Epithelial cell of esophagus (primary cell): ENCODE measurements around the gene CDH4.
A peak's percentile ranks its signal among the peaks of the same experiment; 100 is the strongest.

Experiments
- DNase-seq: peaks from one replicate; pipeline ENCODE4 v3.0.0; 2010; ENCODE audit warnings: low read depth
- H3K4me3 ChIP-seq: 2 replicates; pipeline ENCODE4 v1.5.1; 2011; ENCODE audit warnings: mild to moderate bottlenecking, low read length, control low read depth
- TF ChIP-seq, protein P1 (sequence below): IDR thresholded peaks from 2 replicates; pipeline ENCODE4 v1.5.1; 2011; ENCODE audit warnings: low read depth, mild to moderate bottlenecking, low read length, control low read depth, inconsistent platforms; ENCODE audit not compliant: insufficient read depth; ENCODE audit errors: missing control alignments

CDH4 gene

DNA sequence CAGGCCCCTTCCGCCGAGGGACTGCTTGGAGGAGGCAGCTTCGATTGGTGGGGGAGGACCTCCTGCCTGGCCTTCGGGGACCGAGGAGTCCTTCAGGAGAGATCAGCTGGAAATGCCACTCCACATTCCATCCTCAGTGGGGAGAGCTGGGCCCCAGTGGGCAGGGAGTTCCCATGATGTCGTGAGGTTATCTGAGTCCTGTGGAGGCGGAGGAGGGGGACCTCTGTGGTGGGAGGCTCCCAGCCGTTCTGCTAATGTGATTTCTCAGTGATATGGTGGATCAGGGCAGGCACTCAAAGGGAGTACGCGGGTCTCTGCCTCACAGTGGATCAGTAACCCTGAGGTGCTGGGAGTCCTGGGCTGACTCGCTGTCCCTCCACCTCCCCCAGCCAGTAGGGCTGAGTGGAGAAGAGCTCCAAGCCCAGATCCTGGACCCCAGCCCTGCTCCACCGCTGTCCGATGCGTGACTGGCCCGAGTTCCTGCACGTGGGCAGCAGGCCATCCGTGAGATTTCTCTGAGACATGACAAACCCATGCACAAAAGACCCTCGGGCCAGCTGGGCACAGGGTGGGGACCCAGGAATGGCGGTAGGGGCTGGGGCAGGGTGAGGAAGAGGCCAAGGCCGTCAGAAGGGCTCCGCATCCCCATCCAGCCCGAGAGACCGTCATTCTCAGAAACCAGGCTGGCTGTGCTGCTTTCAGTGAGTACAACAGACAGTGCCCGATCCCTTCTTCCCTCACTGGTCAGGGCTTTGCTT, 617.9 kb downstream of the CDH4 start:
- DNase-seq = no peak
- H3K4me3 ChIP-seq = no peak overlapping the region
- TF ChIP-seq, protein P1, sequence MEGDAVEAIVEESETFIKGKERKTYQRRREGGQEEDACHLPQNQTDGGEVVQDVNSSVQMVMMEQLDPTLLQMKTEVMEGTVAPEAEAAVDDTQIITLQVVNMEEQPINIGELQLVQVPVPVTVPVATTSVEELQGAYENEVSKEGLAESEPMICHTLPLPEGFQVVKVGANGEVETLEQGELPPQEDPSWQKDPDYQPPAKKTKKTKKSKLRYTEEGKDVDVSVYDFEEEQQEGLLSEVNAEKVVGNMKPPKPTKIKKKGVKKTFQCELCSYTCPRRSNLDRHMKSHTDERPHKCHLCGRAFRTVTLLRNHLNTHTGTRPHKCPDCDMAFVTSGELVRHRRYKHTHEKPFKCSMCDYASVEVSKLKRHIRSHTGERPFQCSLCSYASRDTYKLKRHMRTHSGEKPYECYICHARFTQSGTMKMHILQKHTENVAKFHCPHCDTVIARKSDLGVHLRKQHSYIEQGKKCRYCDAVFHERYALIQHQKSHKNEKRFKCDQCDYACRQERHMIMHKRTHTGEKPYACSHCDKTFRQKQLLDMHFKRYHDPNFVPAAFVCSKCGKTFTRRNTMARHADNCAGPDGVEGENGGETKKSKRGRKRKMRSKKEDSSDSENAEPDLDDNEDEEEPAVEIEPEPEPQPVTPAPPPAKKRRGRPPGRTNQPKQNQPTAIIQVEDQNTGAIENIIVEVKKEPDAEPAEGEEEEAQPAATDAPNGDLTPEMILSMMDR = no peak

DNA sequence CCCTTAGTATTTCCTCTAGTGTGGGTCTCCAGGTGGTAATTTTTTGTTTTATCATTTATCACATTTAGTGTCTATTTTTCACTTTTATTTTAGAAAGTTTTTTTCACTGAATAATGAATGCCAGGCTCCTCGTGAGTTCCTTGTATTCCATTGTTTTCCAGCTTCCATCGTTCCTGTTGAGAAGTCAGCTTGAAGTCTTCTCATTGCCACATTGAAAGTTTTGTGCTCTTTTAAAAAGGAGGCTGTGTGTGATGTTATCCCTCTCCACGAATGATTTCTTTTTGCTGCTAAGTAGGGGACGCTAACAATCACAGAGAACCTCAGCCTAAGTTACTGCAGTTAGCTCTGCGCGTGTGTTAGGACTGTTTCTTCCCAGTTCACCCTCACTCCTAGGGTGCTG, 619.1 kb downstream of the CDH4 start:
- TF ChIP-seq, protein P1 = no peak

DNA sequence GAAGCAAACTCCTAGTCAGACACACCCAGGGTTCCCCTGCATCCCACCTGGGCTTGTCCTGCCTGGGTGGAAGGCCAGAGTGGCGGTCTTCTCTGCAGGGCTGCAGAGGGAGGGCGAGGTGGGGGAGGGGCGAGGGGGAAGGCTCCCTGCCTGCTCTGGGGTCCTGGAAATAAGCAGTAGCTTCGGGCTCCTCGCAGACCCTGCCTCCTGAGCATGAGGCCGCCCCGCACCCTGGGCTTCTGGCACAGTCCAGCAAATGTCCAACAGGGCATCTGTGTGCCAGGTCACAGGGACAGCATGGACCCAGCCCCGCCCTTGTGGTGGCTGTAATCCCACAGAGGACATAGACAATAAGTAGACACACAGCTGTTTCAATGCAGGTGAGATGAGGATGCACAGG, 619.9 kb downstream of the CDH4 start:
- no peak overlapping the region for H3K4me3 ChIP-seq
- TF ChIP-seq, protein P1 = no peak
- DNase-seq = no peak

More for the DNA sequence above, 619.1 kb downstream of the CDH4 start:
- no peak for DNase-seq
- H3K4me3 ChIP-seq = no peak overlapping the region

DNA sequence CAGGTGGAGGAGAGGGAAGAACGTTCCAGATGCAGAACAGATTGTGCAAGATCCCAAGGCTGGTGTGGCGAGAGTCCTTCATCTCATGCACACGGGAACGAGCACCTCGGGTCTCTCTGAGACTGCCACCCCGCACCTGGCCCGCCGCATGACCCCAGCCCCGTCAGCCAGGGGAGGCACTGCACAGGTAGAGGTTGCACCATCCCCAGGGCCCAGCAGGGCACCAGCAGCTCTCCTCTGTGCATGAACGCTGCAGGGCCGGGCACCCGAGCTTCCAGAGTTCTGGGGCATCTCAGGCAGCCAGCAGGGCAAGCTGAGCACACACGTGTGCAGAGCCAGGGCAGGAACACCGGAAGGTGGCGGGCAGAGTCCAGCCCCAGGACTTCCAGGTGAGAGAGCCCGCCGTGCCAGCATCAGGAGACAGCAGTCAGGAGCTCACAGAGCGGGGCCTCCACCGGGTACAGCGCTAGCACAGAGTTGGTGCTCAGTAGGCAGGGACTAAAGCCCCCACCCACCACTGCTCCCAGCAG, 620.4 kb downstream of the CDH4 start:
- TF ChIP-seq, protein P1 = no peak
- no peak overlapping the region for H3K4me3 ChIP-seq
- DNase-seq = no peak

DNA sequence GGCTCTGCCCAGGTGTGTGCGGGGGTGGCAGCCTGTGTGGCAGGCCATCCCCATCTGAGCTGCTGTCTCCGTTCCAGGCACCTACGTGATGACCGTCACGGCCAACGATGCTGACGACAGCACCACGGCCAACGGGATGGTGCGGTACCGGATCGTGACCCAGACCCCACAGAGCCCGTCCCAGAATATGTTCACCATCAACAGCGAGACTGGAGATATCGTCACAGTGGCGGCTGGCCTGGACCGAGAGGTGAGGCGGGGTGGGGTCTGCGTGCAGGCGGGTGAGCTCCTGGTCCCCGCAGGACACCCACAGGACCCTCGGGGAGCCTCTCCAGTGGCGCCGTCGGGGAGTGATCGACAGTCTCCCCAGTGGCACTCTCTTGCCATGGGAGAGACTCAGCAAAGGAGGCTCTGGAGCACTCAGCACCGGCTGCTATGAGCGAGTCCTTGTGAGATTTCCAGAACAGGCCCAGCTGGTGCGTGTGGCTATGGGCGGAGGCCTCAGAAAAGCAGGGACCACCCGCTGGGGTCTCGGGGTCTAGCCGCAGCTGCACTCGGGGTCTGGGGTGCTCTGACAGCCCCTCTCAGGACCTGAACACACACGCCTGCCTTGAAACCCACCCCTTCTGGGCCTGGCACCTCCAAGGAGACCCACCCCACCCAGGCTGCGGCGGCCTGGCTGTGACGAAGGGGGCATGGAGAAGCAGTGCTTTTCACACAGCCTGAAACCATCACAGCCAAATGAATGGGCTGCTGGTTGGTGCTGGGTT, 621.8 kb downstream of the CDH4 start:
- no peak overlapping the region for H3K4me3 ChIP-seq
- DNase-seq = no peak
- TF ChIP-seq, protein P1 = no peak

DNA sequence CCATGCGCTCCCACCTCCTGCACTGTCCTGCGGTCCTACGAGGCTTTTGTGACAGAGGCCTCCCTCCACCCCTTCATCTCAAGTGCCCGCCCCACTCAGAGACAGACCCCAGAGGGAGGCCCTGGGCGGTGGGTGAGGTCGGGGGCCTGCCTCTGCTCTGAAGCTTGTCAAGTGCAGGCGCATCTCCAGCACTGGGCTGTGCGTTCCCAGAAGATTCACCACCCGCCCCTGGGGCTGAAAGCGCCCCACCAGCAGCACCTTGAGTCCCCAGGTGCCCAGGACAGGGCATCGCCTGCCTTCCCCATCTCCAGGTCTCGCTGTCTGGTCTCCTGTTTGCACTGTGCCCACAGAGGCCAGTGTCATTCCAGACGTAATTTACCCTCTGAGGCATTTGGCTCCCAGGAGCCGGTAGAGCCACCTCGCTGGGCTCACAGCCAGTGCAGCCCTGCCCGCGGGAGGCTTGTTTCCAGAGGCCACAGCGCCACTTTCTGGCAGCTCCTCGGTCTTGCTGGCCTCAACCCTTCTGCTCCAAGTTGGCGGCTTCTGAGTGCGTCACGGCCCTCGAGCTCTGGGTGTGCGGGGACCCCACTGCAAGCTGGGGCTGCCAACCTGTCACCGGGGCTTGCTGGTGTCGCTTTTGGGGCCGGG, 622.5 kb downstream of the CDH4 start:
- peak; percentile 52 for DNase-seq
- TF ChIP-seq, protein P1 = peak; percentile 56
- no peak overlapping the region for H3K4me3 ChIP-seq
